GM12874 (cell line): ENCODE data around the gene LRRC73.

ENCODE experiments used
- TF ChIP-seq, protein P1 (sequence below): IDR thresholded peaks from 2 replicates; pipeline ENCODE4 v1.5.1; 2011; ENCODE audit warnings: low read depth, mild to moderate bottlenecking, control low read depth, low read length, moderate library complexity; ENCODE audit not compliant: insufficient read depth

Gene LRRC73

DNA sequence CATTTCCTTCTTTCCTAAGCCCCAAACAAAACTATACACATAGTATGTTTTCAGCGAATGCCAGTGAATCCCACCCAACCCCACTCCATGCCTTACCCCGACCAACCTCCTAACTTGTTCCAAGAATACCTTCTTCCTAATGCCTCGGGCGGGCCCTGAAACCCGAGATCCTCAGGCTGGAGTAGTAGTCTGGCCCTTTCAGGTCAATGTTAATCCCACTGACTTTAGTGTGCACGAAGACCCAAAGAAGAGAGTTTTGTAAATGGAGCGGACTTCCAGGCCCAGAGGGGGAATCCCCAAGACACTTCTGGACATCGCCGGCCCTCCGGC lies 6.2 kb upstream of the LRRC73 start:
- TF ChIP-seq, protein P1, sequence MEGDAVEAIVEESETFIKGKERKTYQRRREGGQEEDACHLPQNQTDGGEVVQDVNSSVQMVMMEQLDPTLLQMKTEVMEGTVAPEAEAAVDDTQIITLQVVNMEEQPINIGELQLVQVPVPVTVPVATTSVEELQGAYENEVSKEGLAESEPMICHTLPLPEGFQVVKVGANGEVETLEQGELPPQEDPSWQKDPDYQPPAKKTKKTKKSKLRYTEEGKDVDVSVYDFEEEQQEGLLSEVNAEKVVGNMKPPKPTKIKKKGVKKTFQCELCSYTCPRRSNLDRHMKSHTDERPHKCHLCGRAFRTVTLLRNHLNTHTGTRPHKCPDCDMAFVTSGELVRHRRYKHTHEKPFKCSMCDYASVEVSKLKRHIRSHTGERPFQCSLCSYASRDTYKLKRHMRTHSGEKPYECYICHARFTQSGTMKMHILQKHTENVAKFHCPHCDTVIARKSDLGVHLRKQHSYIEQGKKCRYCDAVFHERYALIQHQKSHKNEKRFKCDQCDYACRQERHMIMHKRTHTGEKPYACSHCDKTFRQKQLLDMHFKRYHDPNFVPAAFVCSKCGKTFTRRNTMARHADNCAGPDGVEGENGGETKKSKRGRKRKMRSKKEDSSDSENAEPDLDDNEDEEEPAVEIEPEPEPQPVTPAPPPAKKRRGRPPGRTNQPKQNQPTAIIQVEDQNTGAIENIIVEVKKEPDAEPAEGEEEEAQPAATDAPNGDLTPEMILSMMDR: no peak

- TF ChIP-seq, protein P1: no peak
Measured at GRCh38 chr6:43515808-43516207, 5.7 kb upstream of the LRRC73 start.

DNA sequence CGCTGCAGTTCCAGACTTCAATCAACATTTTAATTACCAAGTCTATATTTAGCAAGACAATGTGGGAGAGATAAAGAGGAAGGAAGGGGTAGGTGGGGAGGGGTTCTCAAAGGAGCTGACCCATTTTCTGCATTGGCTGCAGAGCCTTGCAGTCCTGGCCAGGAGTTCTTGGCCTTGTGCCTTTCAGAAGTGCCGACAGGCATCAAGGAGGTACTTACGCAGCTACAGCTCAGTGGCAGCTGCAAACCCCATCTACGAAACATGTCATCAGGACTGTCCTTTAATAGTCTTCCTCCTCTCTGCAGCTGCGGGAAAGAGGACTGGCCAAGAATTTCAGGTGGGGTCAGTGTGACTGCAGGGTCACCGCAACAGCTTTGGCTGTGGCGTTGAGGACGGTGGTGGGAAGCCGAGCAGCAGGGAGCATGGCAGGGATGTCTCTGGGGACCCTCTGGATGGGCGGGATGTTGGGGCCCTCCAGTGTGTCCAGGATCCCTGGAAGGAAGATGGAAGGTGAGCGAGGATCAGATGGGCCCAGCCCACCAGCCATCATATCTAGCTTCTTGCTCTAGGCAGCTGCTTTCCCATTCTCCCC lies 1.8 kb upstream of the LRRC73 start:
- TF ChIP-seq, protein P1: no peak

DNA sequence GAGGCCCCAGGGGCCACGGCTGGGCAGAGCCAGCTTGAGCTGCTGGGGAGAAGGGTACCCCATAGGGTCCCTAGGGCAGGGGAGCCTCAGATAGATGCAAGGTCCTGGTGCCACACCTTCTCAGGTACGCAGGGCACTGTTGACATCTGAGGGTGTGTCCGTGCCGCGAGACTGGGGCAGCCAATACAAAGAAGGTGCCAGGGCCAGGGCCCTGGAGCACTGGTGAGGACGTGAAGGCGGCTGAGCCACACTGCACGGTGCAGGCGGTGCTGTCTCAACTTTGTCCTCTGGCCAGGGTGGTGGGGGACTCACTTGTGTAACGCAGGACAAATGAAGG lies 649 bp upstream of the LRRC73 start:
- TF ChIP-seq, protein P1: no peak

GRCh38 chr6:43509142-43509983 lies 783 bp downstream of the LRRC73 start:
- TF ChIP-seq, protein P1: no peak

- TF ChIP-seq, protein P1: 0 out of 2 replicates have a peak, but pooled peaks have one; percentile 11
Measured at GRCh38 chr6:43508481-43509141, 1.5 kb downstream of the LRRC73 start.

GRCh38 chr6:43506667-43507471 lies 3.3 kb downstream of the LRRC73 start:
- TF ChIP-seq, protein P1: peak; percentile 96
